Uterus (tissue), 4 donors: ENCODE data around the gene C2CD2L. TPM values are rescaled to one million over a fixed set of nuclear protein-coding genes. Genes with fewer than 3 reads are reported as not detected.

Source experiments
- DNase-seq, 2 donors: peaks; one replicate each; pipeline ENCODE4 v3.0.0-alpha.2; 2019 to 2020
- H3K27ac ChIP-seq, 2 donors: fragments of 200-600 bp; sonication (generic); 1 replicate in 1 of 2; 2 replicates in 1 of 2; pipeline ENCODE4 v1.5.1; 2016 to 2018
- H3K27me3 ChIP-seq, 2 donors: fragments of 200-600 bp; sonication (generic); one replicate each; pipeline ENCODE4 v1.5.1; 2018 to 2019; ENCODE audit warnings: control low read depth in 1 of 2
- H3K36me3 ChIP-seq, 2 donors: fragments of 200-600 bp; sonication (generic); one replicate each; pipeline ENCODE4 v1.5.1; 2019; ENCODE audit warnings: control low read depth in 1 of 2
- H3K4me1 ChIP-seq, 2 donors: fragments of 200-600 bp; sonication (generic); one replicate each; pipeline ENCODE4 v1.5.1; 2018 to 2019; ENCODE audit warnings: control low read depth in 1 of 2
- H3K4me3 ChIP-seq, 2 donors: fragments of 200-600 bp; sonication (generic); 1 replicate in 1 of 2; 2 replicates in 1 of 2; pipeline ENCODE4 v1.5.1; 2018 to 2019; ENCODE audit warnings: mild to moderate bottlenecking in 1 of 2
- H3K9me3 ChIP-seq, 2 donors: fragments of 200-600 bp; sonication (generic); one replicate each; pipeline ENCODE4 v1.5.1; 2019; ENCODE audit warnings: control low read depth in 1 of 2
- CTCF ChIP-seq, 4 experiments: fragments of 200-600 bp in 2 of 4; fragments of 450-650 bp in 2 of 4; sonication (generic) in 2 of 4; IDR thresholded peaks; one replicate each; pipeline ENCODE4 v1.5.1; 2016 to 2019; ENCODE audit warnings: antibody characterized with exemption in 4 of 4, mild to moderate bottlenecking in 2 of 4, moderate library complexity in 1 of 4
- POLR2A ChIP-seq, 2 donors: fragments of 450-650 bp; IDR thresholded peaks; one replicate each; pipeline ENCODE4 v1.6.1; 2016; ENCODE audit warnings: antibody characterized with exemption in 2 of 2, mild to moderate bottlenecking in 1 of 2, moderate library complexity in 1 of 2
- intact Hi-C: fragments of 100-400 bp; cut with DNase I; formaldehyde crosslinking; loops from one replicate; pipeline ENCODE4 v1.15.1; 2023; ENCODE audit warnings: low total_unique reads
- total RNA-seq, 4 donors: library from RNA; depleted of rRNA in 3 of 4; stranded (reverse); fragments of >200 nt in 3 of 4; gene quantifications; one replicate each; pipeline versions ENCODE4 v1.1.0 to v1.2.4, GENCODE V29; 2014 to 2023
- donor health status: DM: yes; HTN: yes; CAD: no.

C2CD2L gene
- total RNA-seq, 4 donors from 2014 or later, result 1.8 to 14.3 (median 2.7) TPM

DNA sequence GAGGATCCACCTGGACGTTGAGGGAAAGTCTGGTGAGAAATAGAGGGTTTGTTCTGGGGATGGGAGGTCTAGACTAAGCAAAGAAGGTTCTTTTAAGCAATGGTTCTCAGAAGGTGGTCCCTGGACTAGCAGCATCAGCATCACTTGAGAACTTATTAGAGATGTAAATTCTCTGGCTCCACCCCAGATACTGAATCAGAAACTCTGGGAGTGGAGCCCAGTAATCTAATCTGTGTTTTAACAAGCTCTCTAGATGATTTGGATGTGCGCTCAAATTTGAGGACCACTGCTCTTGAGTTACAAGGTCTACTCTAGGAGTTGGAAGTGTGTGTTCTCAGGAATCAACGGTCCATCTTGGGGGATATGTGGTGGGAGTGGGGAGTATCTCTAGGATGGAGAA, 38.4 kb downstream of the C2CD2L start:
- no peak overlapping the region for H3K27ac ChIP-seq
- DNase-seq, result no peak
- intact Hi-C loops, result no loop called here
- no peak overlapping the region for H3K4me3 ChIP-seq
- H3K9me3 ChIP-seq, result no peaks in the 10 kb centered on the region
- H3K36me3 ChIP-seq, result no peaks in the 10 kb centered on the region
- TF ChIP-seq CTCF (IDR thresholded peaks at IDR 0.05), result no peak
- H3K27me3 ChIP-seq, result no peaks in the 10 kb centered on the region
- H3K4me1 ChIP-seq, result peaks cover 0 to 7% of the 10 kb centered on the region in 2 donors

DNA sequence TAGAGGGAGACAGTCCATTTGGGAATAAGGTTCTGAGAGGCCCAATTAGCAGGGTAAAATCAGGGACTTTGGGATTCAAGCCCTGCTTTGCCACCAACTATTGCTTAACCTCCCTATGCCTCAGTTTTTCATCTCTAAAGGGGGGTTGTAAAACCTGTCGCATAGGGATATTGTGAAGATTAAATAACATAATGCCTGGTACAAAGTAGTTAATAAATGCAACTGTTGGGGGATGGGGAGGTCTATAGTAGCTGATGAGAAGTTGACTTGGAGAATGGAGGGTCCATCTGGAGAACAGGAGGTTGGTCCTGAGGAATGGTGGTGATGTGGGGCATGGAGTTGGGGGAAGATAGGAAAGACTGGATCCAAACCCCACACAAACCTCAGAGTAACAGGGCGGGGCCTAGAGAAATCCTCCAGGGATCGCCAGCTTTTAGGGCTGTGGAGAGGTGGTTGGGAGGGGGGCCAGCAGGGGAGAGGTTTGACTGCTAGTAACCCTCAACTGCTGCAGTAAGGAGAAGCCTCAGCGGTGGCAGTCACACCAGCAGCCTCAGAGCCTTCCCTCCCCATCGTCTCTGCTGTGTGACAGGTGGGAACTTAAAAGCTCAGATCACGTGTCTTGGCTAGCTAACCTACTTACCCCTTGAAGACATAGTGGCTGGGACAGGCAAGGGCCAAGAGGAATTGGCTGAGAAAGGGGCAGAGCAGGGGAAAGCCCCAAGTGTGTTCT, 40.6 kb downstream of the C2CD2L start:
- no peaks in the 10 kb centered on the region for H3K9me3 ChIP-seq
- no peak overlapping the region for H3K27ac ChIP-seq
- peaks cover 0 to 7% of the 10 kb centered on the region in 2 donors for H3K4me1 ChIP-seq
- H3K27me3 ChIP-seq, result no peaks in the 10 kb centered on the region
- no peaks in the 10 kb centered on the region for H3K36me3 ChIP-seq
- intact Hi-C loops, result no loop called here
- no peak for DNase-seq
- no peak overlapping the region for H3K4me3 ChIP-seq
- TF ChIP-seq CTCF (IDR thresholded peaks at IDR 0.05) (no peak), POLR2A (IDR thresholded peaks at IDR 0.05) (no peak)

- Histone ChIP-seq H3K27ac (no peak overlapping the region), H3K36me3 (no peaks in the 10 kb centered on the region), H3K9me3 (no peaks in the 10 kb centered on the region), H3K4me3 (peak overlapping the region; percentile 32 to 50), H3K4me1 (peaks cover 0 to 7% of the 10 kb centered on the region in 2 donors), H3K27me3 (no peaks in the 10 kb centered on the region)
- intact Hi-C loops, result no loop called here
- TF ChIP-seq CTCF (IDR thresholded peaks at IDR 0.05) (no peak), POLR2A (IDR thresholded peaks at IDR 0.05) (no peak)
- no peak for DNase-seq
Observed at GRCh38 chr11:119148720-119149017, 41.5 kb downstream of the C2CD2L start.

- peaks cover 0 to 7% of the 10 kb centered on the region in 2 donors for H3K4me1 ChIP-seq
- H3K27me3 ChIP-seq, result no peaks in the 10 kb centered on the region
- no peak for DNase-seq
- TF ChIP-seq CTCF (IDR thresholded peaks at IDR 0.05) (no peak), POLR2A (IDR thresholded peaks at IDR 0.05) (no peak)
- no peak within 1 kb of the TSS for H3K27ac ChIP-seq
- intact Hi-C loops, result no loop called here
- peak within 1 kb of the TSS; percentile 32 to 50 for H3K4me3 ChIP-seq
- no peaks in the 10 kb centered on the region for H3K36me3 ChIP-seq
- H3K9me3 ChIP-seq, result no peaks in the 10 kb centered on the region
Observed at GRCh38 chr11:119149018-119149785, 42.1 kb downstream of the C2CD2L start, which contains the start of gene ABCG4. ABCG4 (plus strand) TSS chr11:119149052; CDS start chr11:119149966, 914 bp downstream.

GRCh38 chr11:119149786-119150275, 42.7 kb downstream of the C2CD2L start:
- no peak for DNase-seq
- intact Hi-C loops, result no loop called here
- Histone ChIP-seq H3K4me3 (peak overlapping the region; percentile 32 to 50), H3K27me3 (no peaks in the 10 kb centered on the region), H3K4me1 (peaks cover 0 to 7% of the 10 kb centered on the region in 2 donors), H3K9me3 (no peaks in the 10 kb centered on the region), H3K36me3 (no peaks in the 10 kb centered on the region), H3K27ac (no peak overlapping the region)
- TF ChIP-seq POLR2A (IDR thresholded peaks at IDR 0.05) (no peak), CTCF (IDR thresholded peaks at IDR 0.05) (no peak)
